ENCODE measurements around the gene ANKUB1. TPM values are rescaled to one million over a fixed set of nuclear protein-coding genes. Genes with fewer than 3 reads are reported as not detected.

The ANKUB1 gene
- total RNA-seq, 3 donors from 2014 or later, result not detected

- intact Hi-C loops (cut with DNase I, micrococcal nuclease), result no loop called here
- H3K36me3 ChIP-seq (ENCODE audit: low read depth), result no peaks in the 10 kb centered on the region
- TF ChIP-seq, protein P1, sequence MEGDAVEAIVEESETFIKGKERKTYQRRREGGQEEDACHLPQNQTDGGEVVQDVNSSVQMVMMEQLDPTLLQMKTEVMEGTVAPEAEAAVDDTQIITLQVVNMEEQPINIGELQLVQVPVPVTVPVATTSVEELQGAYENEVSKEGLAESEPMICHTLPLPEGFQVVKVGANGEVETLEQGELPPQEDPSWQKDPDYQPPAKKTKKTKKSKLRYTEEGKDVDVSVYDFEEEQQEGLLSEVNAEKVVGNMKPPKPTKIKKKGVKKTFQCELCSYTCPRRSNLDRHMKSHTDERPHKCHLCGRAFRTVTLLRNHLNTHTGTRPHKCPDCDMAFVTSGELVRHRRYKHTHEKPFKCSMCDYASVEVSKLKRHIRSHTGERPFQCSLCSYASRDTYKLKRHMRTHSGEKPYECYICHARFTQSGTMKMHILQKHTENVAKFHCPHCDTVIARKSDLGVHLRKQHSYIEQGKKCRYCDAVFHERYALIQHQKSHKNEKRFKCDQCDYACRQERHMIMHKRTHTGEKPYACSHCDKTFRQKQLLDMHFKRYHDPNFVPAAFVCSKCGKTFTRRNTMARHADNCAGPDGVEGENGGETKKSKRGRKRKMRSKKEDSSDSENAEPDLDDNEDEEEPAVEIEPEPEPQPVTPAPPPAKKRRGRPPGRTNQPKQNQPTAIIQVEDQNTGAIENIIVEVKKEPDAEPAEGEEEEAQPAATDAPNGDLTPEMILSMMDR (IDR thresholded peaks at IDR 0.05), result no peak
- DNase-seq (no peak), ATAC-seq (no peak)
- H3K4me1 ChIP-seq (ENCODE audit: low read depth), result no peaks in the 10 kb centered on the region
- H3K9me3 ChIP-seq, result no peaks in the 10 kb centered on the region
- no peak overlapping the region for H3K4me3 ChIP-seq
Measured at GRCh38 chr3:149781741-149782140, 10.6 kb downstream of the ANKUB1 start.

GRCh38 chr3:149781211-149781610, 11.1 kb downstream of the ANKUB1 start:
- ATAC-seq (no peak), DNase-seq (no peak)
- intact Hi-C loops (cut with DNase I, micrococcal nuclease), result no loop called here

DNA sequence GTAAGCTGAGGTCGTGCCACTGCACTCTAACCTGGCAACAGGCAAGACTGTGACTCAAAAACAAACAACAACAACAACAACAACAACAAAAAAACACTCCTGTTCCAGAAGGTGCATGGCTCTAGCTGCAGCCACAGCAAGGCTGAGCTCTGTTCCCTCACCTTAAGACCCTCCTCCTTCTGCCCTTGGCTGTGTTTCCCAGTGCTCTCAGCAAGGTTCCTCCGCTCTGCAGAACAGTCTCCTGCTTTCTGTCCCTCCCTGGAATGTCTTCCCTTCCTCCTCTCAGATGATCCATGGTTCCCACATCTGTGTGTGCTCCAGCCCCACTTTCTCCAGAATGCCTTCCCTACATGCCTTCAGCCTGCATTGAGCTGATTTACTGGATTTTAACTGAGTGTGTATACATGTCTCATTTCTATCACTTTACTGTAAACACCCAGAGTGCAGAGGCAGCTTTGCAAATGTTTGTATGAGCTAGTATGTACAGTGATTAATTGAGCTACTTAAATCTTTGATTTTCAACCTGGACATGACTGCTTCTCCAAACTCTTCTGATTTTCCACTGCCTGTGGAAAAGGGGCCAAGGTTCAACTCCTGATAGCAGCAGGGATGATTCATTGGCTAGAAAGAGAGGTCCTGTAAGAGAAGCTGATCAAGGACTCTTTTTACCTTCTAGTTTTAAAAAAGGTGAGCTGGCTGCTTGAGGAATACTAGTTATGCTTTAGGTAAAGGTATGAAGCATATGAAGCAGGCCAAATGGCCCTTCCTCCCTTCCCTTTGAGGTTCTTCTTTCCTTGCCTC, 14.7 kb downstream of the ANKUB1 start:
- no peak for DNase-seq
- TF ChIP-seq, protein P1 (IDR thresholded peaks at IDR 0.05), result no peak
- ATAC-seq, result no peak
- no peaks in the 10 kb centered on the region for H3K4me1 ChIP-seq (ENCODE audit: low read depth)
- H3K4me3 ChIP-seq, result no peak overlapping the region
- no peaks in the 10 kb centered on the region for H3K9me3 ChIP-seq
- no peaks in the 10 kb centered on the region for H3K36me3 ChIP-seq (ENCODE audit: low read depth)
- intact Hi-C loops (cut with DNase I, micrococcal nuclease), result loop anchor here in 1 of 2 donors (10.0 kb wide), 1 partner anchor 263 kb away; no protein-coding TSS in a partner anchor

More at GRCh38 chr3:149781211-149781610, 11.1 kb downstream of the ANKUB1 start:
- Histone ChIP-seq H3K4me1 (ENCODE audit: low read depth) (no peaks in the 10 kb centered on the region), H3K4me3 (no peak overlapping the region), H3K36me3 (ENCODE audit: low read depth) (no peaks in the 10 kb centered on the region), H3K9me3 (no peaks in the 10 kb centered on the region)
- TF ChIP-seq, protein P1 (IDR thresholded peaks at IDR 0.05), result no peak

- no peaks in the 10 kb centered on the region for H3K9me3 ChIP-seq
- no peaks in the 10 kb centered on the region for H3K36me3 ChIP-seq (ENCODE audit: low read depth)
- H3K4me3 ChIP-seq, result no peak overlapping the region
- intact Hi-C loops (cut with DNase I, micrococcal nuclease), result loop anchor here in 1 of 2 donors (10.0 kb wide), 1 partner anchor 261 kb away; no protein-coding TSS in a partner anchor
- no peak for DNase-seq
- TF ChIP-seq, protein P1 (IDR thresholded peaks at IDR 0.05), result no peak
- no peaks in the 10 kb centered on the region for H3K4me1 ChIP-seq (ENCODE audit: low read depth)
- no peak for ATAC-seq
Measured at GRCh38 chr3:149776170-149776569, 16.2 kb downstream of the ANKUB1 start.

DNA sequence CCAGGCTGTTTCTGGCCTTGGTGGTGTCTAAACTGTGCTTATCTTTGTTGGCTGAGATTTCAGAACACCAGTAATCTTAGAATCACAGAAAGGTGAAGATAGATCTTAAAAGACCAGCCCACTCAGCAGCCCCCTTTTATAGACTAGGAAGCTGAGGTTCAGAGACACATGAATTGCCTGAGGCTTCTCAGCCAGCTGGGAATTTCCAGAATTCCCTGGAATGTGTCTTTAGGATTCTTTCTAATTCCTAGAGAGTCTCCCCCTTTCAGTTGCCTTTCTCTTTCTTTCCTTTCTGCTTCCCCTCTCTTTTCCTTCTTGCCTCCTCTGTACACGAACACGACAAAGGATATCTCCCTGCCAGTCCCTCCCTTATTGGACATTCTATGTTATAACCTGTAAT, 19.5 kb downstream of the ANKUB1 start:
- Histone ChIP-seq H3K9me3 (no peaks in the 10 kb centered on the region), H3K36me3 (ENCODE audit: low read depth) (no peaks in the 10 kb centered on the region), H3K4me3 (no peak overlapping the region), H3K4me1 (ENCODE audit: low read depth) (no peaks in the 10 kb centered on the region)
- ATAC-seq, result no peak
- intact Hi-C loops (cut with DNase I, micrococcal nuclease), result loop anchor here in 1 of 2 donors (10.0 kb wide), 1 partner anchor 258 kb away; no protein-coding TSS in a partner anchor
- DNase-seq, result no peak
- TF ChIP-seq, protein P1 (IDR thresholded peaks at IDR 0.05), result no peak

Data from mucosa of descending colon (tissue), 3 donors.